Fibroblast of lung (primary cell): ENCODE measurements around the gene ANKEF1. TPM values are rescaled to one million over a fixed set of nuclear protein-coding genes. Genes with fewer than 3 reads are reported as not detected.

ENCODE experiments used
- DNase-seq, 2 donors: peaks; one replicate each; pipeline versions ENCODE4 v3.0.0 to v3.0.0-alpha.2; 2010; ENCODE audit warnings: low read depth in 2 of 2
- H2AFZ ChIP-seq: 2 replicates; pipeline ENCODE4 v1.5.1; 2012; ENCODE audit warnings: low read length, control low read depth, inconsistent platforms
- H3K27ac ChIP-seq: 2 replicates; pipeline ENCODE4 v1.5.1; 2011; ENCODE audit warnings: low read length, control low read depth; ENCODE audit not compliant: insufficient read depth
- H3K27me3 ChIP-seq: 2 replicates; pipeline ENCODE4 v1.5.1; 2011; ENCODE audit warnings: mild to moderate bottlenecking, low read length; ENCODE audit not compliant: control insufficient read depth, insufficient read depth
- H3K36me3 ChIP-seq: 2 replicates; pipeline ENCODE4 v1.5.1; 2011; ENCODE audit warnings: low read length; ENCODE audit not compliant: control insufficient read depth, insufficient read depth
- H3K4me1 ChIP-seq: 2 replicates; pipeline ENCODE4 v1.5.1; 2011; ENCODE audit warnings: low read length; ENCODE audit not compliant: control insufficient read depth, insufficient read depth; ENCODE audit errors: extremely low read depth
- H3K4me2 ChIP-seq: 2 replicates; pipeline ENCODE4 v1.5.1; 2011; ENCODE audit warnings: low read length, control low read depth; ENCODE audit not compliant: insufficient read depth; ENCODE audit errors: extremely low read depth
- H3K4me3 ChIP-seq, 4 experiments: fragments of 200-600 bp in 1 of 4; sonication (generic) in 1 of 4; replicated peaks in 1 of 4; 2 replicates each; pipeline ENCODE4 v1.5.1; 2011 to 2016; ENCODE audit warnings: low read length in 4 of 4, low read depth in 3 of 4, mild to moderate bottlenecking in 3 of 4, control low read depth in 2 of 4, inconsistent platforms in 1 of 4, mixed read lengths in 1 of 4; ENCODE audit not compliant: insufficient read depth in 1 of 4; ENCODE audit errors: control extremely low read depth in 1 of 4
- H3K79me2 ChIP-seq: 2 replicates; pipeline ENCODE4 v1.5.1; 2012; ENCODE audit warnings: mild to moderate bottlenecking, low read length, inconsistent platforms; ENCODE audit not compliant: control insufficient read depth, insufficient read depth
- H3K9ac ChIP-seq: 2 replicates; pipeline ENCODE4 v1.5.1; 2011; ENCODE audit warnings: mild to moderate bottlenecking, low read length, control low read depth; ENCODE audit not compliant: insufficient read depth
- H3K9me3 ChIP-seq: 2 replicates; pipeline ENCODE4 v1.5.1; 2012; ENCODE audit warnings: low read depth, low read length; ENCODE audit not compliant: control insufficient read depth, insufficient read depth
- H4K20me1 ChIP-seq: 2 replicates; pipeline ENCODE4 v1.5.1; 2011; ENCODE audit warnings: low read length; ENCODE audit not compliant: control insufficient read depth, insufficient read depth; ENCODE audit errors: extremely low read depth
- EZH2 ChIP-seq: IDR thresholded peaks from 2 replicates; pipeline ENCODE4 v1.5.1; 2012; ENCODE audit warnings: low read length, control low read depth, mild to moderate bottlenecking; ENCODE audit errors: missing control alignments
- polyA plus RNA-seq, 2 donors: library from polyadenylated mRNA; depleted of rRNA in 1 of 2; stranded (reverse) in 1 of 2; unstranded in 1 of 2; fragments of >200 nt; gene quantifications; 2 replicates each; pipeline ENCODE4 v1.2.1, GENCODE V29; 2011 to 2012; ENCODE audit warnings: missing spikeins in 1 of 2
- total RNA-seq: library from RNA; depleted of rRNA; stranded (reverse); fragments of >200 nt; gene quantifications from 2 replicates; pipeline ENCODE4 v1.2.1, GENCODE V29; 2014
- TF ChIP-seq, protein P1 (sequence below), 2 donors: IDR thresholded peaks in 1 of 2; conservative IDR thresholded peaks in 1 of 2; 1 replicate in 1 of 2; 2 replicates in 1 of 2; pipeline ENCODE4 v1.5.1; 2011 to 2012; ENCODE audit warnings: low read length in 2 of 2, control low read depth in 1 of 2, inconsistent platforms in 1 of 2, low read depth in 1 of 2, mild to moderate bottlenecking in 1 of 2

ANKEF1 gene
- total and polyA plus RNA-seq, 2 donors (not counting 1 experiment from before 2014, with no cell fraction given) = 1.6 to 3.5 TPM

DNA sequence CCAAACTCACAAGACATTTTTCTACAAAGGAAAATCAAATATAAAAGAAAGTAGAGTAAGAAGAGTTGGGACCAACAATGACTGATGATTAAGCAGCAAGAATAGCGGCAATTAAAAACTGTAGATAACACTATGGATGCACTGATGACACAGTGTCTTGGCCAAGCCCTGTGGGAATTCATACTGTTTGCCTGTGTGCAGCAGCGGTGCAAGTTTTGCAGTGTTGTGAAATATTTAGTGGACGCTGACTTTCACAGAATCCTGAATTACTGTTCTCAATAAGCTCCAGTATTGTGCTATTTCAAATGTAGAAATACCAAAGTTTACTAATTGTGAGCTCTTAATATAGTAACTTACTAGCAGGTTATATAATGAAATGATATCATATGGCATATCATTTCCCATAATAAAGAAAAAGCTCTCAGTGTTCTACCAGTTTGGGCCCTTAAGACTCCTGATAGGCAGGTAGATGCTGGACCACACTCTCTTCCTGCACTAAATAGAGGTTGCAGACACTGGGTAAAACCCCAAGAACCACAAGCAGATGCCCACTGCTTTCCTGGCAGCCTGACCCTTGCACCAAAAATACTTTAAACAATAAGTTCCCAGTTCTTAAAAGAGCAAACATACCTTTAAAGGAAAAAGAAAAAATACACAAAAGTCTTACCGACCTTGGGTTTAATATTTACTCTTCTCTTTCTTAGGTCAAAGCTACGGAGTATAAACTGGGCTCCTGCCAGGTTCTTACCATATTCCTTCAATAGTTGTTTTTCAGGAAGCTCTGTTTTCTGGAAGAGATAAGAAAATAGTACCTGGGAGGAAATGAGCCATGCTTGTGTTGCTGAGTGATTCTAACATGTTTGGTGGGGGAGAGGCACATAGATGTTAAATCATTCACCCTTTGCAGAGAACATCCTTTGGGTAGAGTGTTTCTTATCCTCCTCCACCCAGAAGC is 41.6 kb downstream of the ANKEF1 start:
- H3K9ac ChIP-seq = no peak overlapping the region
- peaks cover 19% of the 10 kb centered on the region for H3K4me1 ChIP-seq
- no peak overlapping the region for H3K4me2 ChIP-seq
- no peaks in the 10 kb centered on the region for H4K20me1 ChIP-seq
- DNase-seq = peak; percentile 9 to 13
- no peaks in the 10 kb centered on the region for H3K79me2 ChIP-seq
- H2AFZ ChIP-seq = no peak overlapping the region
- no peak overlapping the region for H3K4me3 ChIP-seq
- TF ChIP-seq, protein P1, sequence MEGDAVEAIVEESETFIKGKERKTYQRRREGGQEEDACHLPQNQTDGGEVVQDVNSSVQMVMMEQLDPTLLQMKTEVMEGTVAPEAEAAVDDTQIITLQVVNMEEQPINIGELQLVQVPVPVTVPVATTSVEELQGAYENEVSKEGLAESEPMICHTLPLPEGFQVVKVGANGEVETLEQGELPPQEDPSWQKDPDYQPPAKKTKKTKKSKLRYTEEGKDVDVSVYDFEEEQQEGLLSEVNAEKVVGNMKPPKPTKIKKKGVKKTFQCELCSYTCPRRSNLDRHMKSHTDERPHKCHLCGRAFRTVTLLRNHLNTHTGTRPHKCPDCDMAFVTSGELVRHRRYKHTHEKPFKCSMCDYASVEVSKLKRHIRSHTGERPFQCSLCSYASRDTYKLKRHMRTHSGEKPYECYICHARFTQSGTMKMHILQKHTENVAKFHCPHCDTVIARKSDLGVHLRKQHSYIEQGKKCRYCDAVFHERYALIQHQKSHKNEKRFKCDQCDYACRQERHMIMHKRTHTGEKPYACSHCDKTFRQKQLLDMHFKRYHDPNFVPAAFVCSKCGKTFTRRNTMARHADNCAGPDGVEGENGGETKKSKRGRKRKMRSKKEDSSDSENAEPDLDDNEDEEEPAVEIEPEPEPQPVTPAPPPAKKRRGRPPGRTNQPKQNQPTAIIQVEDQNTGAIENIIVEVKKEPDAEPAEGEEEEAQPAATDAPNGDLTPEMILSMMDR (conservative IDR thresholded peaks at IDR 0.05 in 1 of 2, IDR thresholded peaks at IDR 0.05 in 1 of 2; ENCODE audit: low read depth in 1 of 2, low read length in 2 of 2) = no peak
- TF ChIP-seq EZH2 = no peak
- H3K36me3 ChIP-seq = no peaks in the 10 kb centered on the region
- no peaks in the 10 kb centered on the region for H3K27me3 ChIP-seq
- no peaks in the 10 kb centered on the region for H3K9me3 ChIP-seq
- H3K27ac ChIP-seq = no peak overlapping the region

DNA sequence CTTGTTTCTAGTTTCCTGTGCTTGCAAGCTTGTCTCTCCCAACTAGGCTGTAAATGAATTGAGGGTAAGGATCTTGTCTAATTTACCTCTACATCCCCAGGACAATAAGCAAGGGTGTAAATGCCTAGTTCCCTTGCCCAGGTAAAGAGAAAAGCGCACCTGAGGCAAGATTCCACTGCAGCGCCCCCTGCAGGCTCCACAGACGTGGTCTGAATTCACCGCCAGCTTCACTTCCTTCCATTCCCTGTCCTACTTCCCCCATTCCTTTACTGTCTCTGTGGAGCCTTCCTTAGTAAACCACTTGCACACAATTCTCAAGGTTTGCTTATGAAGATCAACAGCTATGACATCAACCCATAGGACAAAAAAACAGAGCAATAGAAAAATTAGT is 42.3 kb downstream of the ANKEF1 start:
- H3K9me3 ChIP-seq = no peaks in the 10 kb centered on the region
- no peaks in the 10 kb centered on the region for H4K20me1 ChIP-seq
- DNase-seq = no peak
- H3K79me2 ChIP-seq = no peaks in the 10 kb centered on the region
- no peaks in the 10 kb centered on the region for H3K36me3 ChIP-seq
- no peak for TF ChIP-seq EZH2
- TF ChIP-seq, protein P1 (conservative IDR thresholded peaks at IDR 0.05 in 1 of 2, IDR thresholded peaks at IDR 0.05 in 1 of 2; ENCODE audit: low read depth in 1 of 2, low read length in 2 of 2) = peak; percentile 10 to 27
- no peak overlapping the region for H3K27ac ChIP-seq
- H2AFZ ChIP-seq = no peak overlapping the region
- no peak overlapping the region for H3K4me2 ChIP-seq
- no peak overlapping the region for H3K4me3 ChIP-seq
- no peak overlapping the region for H3K9ac ChIP-seq
- H3K27me3 ChIP-seq = no peaks in the 10 kb centered on the region
- H3K4me1 ChIP-seq = peaks cover 19% of the 10 kb centered on the region

- no peak for DNase-seq
- Histone ChIP-seq H3K9ac (no peak overlapping the region), H3K36me3 (no peaks in the 10 kb centered on the region), H3K9me3 (no peaks in the 10 kb centered on the region), H3K27ac (no peak overlapping the region), H3K4me2 (no peak overlapping the region), H3K4me1 (peaks cover 19% of the 10 kb centered on the region), H4K20me1 (no peaks in the 10 kb centered on the region), H3K27me3 (no peaks in the 10 kb centered on the region), H3K4me3 (no peak overlapping the region), H3K79me2 (no peaks in the 10 kb centered on the region), H2AFZ (no peak overlapping the region)
- TF ChIP-seq, protein P1 (conservative IDR thresholded peaks at IDR 0.05 in 1 of 2, IDR thresholded peaks at IDR 0.05 in 1 of 2; ENCODE audit: low read depth in 1 of 2, low read length in 2 of 2) = no peak
Measured at GRCh38 chr20:10077886-10078285, 43.1 kb downstream of the ANKEF1 start.
